ENCODE results near the gene ADARB1.

DNA sequence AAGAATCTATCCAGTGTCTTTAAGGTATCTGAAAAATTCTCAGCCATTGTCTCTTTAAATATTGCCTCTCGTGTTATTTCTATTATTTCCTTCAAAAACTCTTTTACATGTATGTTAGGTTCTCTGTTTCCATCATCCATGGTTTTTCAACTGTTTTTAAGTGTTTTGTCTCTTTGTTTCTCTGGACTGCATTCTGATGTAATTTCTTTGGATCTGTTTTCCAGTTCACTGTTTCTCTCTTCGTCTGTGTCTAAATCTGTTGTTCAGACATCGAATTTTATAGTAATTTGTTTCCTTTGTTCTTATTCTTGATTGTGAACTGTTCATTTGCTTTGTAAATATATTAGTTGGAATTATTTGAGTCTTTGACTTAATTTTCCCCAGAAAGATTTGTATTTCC is 169.2 kb downstream of the ADARB1 start:
- no peak for TF ChIP-seq POLR2A (IDR thresholded peaks at IDR 0.05)
- TF ChIP-seq, protein P1, sequence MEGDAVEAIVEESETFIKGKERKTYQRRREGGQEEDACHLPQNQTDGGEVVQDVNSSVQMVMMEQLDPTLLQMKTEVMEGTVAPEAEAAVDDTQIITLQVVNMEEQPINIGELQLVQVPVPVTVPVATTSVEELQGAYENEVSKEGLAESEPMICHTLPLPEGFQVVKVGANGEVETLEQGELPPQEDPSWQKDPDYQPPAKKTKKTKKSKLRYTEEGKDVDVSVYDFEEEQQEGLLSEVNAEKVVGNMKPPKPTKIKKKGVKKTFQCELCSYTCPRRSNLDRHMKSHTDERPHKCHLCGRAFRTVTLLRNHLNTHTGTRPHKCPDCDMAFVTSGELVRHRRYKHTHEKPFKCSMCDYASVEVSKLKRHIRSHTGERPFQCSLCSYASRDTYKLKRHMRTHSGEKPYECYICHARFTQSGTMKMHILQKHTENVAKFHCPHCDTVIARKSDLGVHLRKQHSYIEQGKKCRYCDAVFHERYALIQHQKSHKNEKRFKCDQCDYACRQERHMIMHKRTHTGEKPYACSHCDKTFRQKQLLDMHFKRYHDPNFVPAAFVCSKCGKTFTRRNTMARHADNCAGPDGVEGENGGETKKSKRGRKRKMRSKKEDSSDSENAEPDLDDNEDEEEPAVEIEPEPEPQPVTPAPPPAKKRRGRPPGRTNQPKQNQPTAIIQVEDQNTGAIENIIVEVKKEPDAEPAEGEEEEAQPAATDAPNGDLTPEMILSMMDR (IDR thresholded peaks at IDR 0.05) = no peak

Data from transverse colon (tissue), 3 donors.